CD4-positive, CD25-positive, alpha-beta regulatory T cell (primary cell): Measurements from ENCODE around the gene CEP19. TPM values are rescaled to one million over a fixed set of nuclear protein-coding genes. Genes with fewer than 3 reads are reported as not detected.
"Not testable (repeated sequence)": the region's sequence is repeated elsewhere in the genome, so short reads cannot be mapped to it uniquely, and the experiment has no call there.

Experiments used
- ATAC-seq, 2 donors: fragments of 150-1000 bp; cut with Tn5 transposase; one replicate each; pipeline ENCODE4 v1.10.0; 2021; ENCODE audit warnings: low read depth in 2 of 2, moderate number of reproducible peaks in 2 of 2, moderate library complexity in 1 of 2
- DNase-seq, 3 donors: peaks; one replicate each; pipeline versions ENCODE4 v3.0.0 to v3.0.0-alpha.2; 2012 to 2022; ENCODE audit warnings: mixed read lengths in 1 of 3
- H3K27ac ChIP-seq: one replicate; pipeline ENCODE4 v1.7.0; 2013; ENCODE audit warnings: mild to moderate bottlenecking, low read length; ENCODE audit not compliant: insufficient read depth, poor library complexity, severe bottlenecking
- H3K27me3 ChIP-seq: one replicate; pipeline ENCODE4 v1.7.0; 2013; ENCODE audit warnings: low read length; ENCODE audit not compliant: control insufficient read depth, insufficient read depth
- H3K36me3 ChIP-seq: one replicate; pipeline ENCODE4 v1.7.0; 2013; ENCODE audit warnings: mild to moderate bottlenecking, low read length, moderate library complexity; ENCODE audit not compliant: control insufficient read depth, insufficient read depth
- H3K4me1 ChIP-seq: 2 replicates; pipeline ENCODE4 v1.7.0; 2013; ENCODE audit warnings: mild to moderate bottlenecking, low read length; ENCODE audit not compliant: insufficient read depth, control insufficient read depth, poor library complexity, severe bottlenecking
- H3K4me3 ChIP-seq: one replicate; pipeline ENCODE4 v1.7.0; 2013; ENCODE audit warnings: low read depth, mild to moderate bottlenecking, low read length, moderate library complexity
- H3K9me3 ChIP-seq, 2 experiments: 1 replicate in 1 of 2; 2 replicates in 1 of 2; pipeline ENCODE4 v1.7.0; 2013; ENCODE audit warnings: low read length in 2 of 2, mild to moderate bottlenecking in 1 of 2, moderate library complexity in 1 of 2; ENCODE audit not compliant: control insufficient read depth in 2 of 2
- H3K27ac Mint-ChIP-seq, 3 donors: one replicate each; pipeline ENCODE4 v1.8.0; 2020 to 2022; ENCODE audit warnings: mild to moderate bottlenecking in 3 of 3, mixed read lengths in 3 of 3, moderate library complexity in 2 of 3
- H3K27me3 Mint-ChIP-seq: one replicate; pipeline ENCODE4 v1.8.0; 2022; ENCODE audit warnings: mild to moderate bottlenecking, mixed read lengths
- H3K36me3 Mint-ChIP-seq: one replicate; pipeline ENCODE4 v1.8.0; 2020; ENCODE audit warnings: mixed read lengths
- H3K4me1 Mint-ChIP-seq, 4 donors: one replicate each; pipeline ENCODE4 v1.8.0; 2020 to 2022; ENCODE audit warnings: mixed read lengths in 4 of 4, mild to moderate bottlenecking in 1 of 4
- H3K4me3 Mint-ChIP-seq, 4 donors: one replicate each; pipeline ENCODE4 v1.8.0; 2020 to 2022; ENCODE audit warnings: mild to moderate bottlenecking in 4 of 4, mixed read lengths in 4 of 4, moderate library complexity in 3 of 4
- H3K9me3 Mint-ChIP-seq, 7 donors: one replicate each; pipeline ENCODE4 v1.8.0; 2020 to 2022; ENCODE audit warnings: mixed read lengths in 7 of 7, mild to moderate bottlenecking in 3 of 7, moderate library complexity in 2 of 7
- polyA plus RNA-seq, 4 donors: library from polyadenylated mRNA; unstranded; fragments of 300-500 nt; fragmentation: Illumina TruSeq; gene quantifications; one replicate each; pipeline ENCODE4 v1.2.3, GENCODE V29; 2021
- total RNA-seq: library from RNA; stranded (reverse); gene quantifications from one replicate; pipeline ENCODE4 v1.2.3, GENCODE V29; 2022

CEP19 gene
- total and polyA plus RNA-seq, 5 donors from 2014 or later: 1.9 to 6.2 (median 5.2) TPM

DNA sequence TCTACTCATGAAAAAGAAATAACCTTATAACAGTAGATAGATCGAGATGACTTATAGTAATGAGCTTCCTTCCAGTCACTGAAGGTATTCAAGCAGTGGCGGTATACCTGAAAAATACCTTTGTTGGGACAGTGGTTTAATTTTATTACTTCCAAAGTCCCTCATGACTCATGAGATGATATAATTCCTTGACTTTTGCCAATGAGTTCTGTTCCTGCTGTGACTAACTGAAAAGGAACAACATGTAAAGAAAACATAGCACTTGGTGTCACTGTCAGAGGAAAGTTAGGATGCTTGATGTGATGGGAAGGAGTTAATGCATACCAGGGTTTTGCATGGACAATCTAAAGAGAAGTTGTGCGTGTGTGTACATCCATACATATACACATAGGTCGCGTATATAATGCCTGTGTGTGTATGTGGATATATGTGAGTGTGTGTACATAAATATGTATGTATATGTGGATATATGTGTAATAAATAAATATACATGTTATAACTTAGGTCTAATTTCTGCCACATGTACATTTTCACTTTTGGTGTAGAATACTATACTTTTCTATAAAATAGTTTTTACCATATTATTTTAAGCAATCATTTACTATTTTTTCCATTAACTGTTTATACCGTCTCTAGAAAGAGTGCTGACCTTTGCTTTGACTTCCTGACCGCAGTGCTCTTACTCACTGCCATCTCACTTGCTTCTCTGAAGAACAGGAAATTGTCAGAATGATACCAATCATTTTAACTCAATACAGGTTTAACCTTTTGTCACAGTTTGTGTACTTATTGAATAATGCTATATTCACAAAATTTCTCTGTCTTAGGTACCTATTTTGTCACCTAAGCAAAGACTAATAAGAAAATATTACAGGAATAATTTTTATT is 15.0 kb upstream of the CEP19 start:
- Histone ChIP-seq H3K9me3 (no peaks in the 10 kb centered on the region), H3K4me3 (peak overlapping the region; percentile 54), H3K36me3 (no peaks in the 10 kb centered on the region), H3K4me1 (peaks cover 13% of the 10 kb centered on the region), H3K27me3 (no peaks in the 10 kb centered on the region), H3K27ac (peak overlapping the region; percentile 38)
- H3K36me3 Mint-ChIP-seq: peaks cover 7% of the 10 kb centered on the region
- DNase-seq (peak in 1 of 3 donors; percentile 79), ATAC-seq (peak; percentile 96 to 100)
- H3K9me3 Mint-ChIP-seq: no peaks in the 10 kb centered on the region
- no peak overlapping the region for H3K4me3 Mint-ChIP-seq
- peak overlapping the region; percentile 8 to 84 (median 61) for H3K27ac Mint-ChIP-seq
- peaks cover 12 to 46% (median 27%) of the 10 kb centered on the region in 4 donors for H3K4me1 Mint-ChIP-seq
- no peaks in the 10 kb centered on the region for H3K27me3 Mint-ChIP-seq

GRCh38 chr3:196721097-196721496 is 9.0 kb upstream of the CEP19 start:
- H3K36me3 Mint-ChIP-seq: peaks cover 18% of the 10 kb centered on the region
- Histone ChIP-seq H3K36me3 (peaks cover 5% of the 10 kb centered on the region), H3K27me3 (no peaks in the 10 kb centered on the region), H3K4me1 (no peaks in the 10 kb centered on the region), H3K4me3 (no peak overlapping the region), H3K27ac (no peak overlapping the region), H3K9me3 (no peaks in the 10 kb centered on the region)
- no peaks in the 10 kb centered on the region for H3K27me3 Mint-ChIP-seq
- no peak for DNase-seq
- no peaks in the 10 kb centered on the region for H3K9me3 Mint-ChIP-seq
- H3K4me3 Mint-ChIP-seq: no peak overlapping the region
- H3K4me1 Mint-ChIP-seq: peaks cover 9 to 29% (median 15%) of the 10 kb centered on the region in 4 donors
- ATAC-seq: no peak
- no peak overlapping the region for H3K27ac Mint-ChIP-seq

GRCh38 chr3:196717162-196717561 is 5.1 kb upstream of the CEP19 start:
- not testable (repeated sequence) for H3K9me3 ChIP-seq, H3K27me3 ChIP-seq, H3K27me3 Mint-ChIP-seq, DNase-seq, H3K4me3 ChIP-seq, ATAC-seq, H3K27ac Mint-ChIP-seq, H3K36me3 ChIP-seq, H3K4me1 ChIP-seq, H3K9me3 Mint-ChIP-seq, H3K27ac ChIP-seq, H3K4me3 Mint-ChIP-seq
- Mint-ChIP-seq H3K4me1 (peaks cover 12 to 26% (median 24%) of the 10 kb centered on the region in 4 donors), H3K36me3 (peaks cover 12% of the 10 kb centered on the region)

DNA sequence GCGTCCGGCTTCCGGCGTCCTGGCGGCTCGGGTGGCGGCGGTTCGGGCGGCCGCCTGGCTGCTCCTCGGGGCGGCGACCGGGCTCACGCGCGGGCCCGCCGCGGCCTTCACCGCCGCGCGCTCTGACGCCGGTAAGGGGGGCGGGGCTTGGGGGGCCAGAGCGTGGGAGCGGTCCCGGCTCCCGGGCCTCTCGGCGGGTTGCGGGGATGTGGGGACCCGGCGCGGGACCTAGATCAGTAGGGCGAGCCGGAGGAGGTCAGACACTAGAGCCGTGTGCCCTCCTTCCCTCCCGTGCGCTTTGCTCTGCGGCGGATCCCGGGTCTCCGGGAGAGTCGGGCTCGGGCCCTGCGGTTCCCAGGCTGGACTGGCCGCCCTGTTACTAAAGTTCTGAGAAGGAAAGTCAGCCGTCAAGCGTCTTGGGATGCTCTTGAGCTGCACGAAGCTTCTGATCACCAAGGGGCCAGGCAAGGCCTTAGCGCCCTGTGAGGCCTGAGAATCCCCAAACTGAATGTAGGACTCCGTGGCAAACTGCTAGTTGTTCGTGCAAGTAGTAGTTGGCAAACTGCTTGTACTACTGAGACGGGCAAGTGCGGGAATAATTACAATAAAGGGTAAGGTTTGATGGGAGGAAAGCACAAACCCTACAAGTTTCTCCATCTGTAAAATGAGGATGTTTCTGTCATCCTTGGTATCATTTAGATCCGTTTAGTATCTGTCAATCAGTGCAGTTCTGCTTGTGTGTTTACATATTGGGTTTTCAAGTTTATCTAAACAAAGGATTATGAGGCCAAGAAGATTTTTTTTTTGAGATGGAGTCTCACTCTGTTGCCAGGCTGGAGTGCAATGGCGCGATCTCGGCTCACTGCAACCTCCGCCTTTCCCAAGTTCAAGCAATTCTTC is 714 bp upstream of the CEP19 start:
- ATAC-seq: peak; percentile 56 to 57
- Histone ChIP-seq H3K4me3 (peak overlapping the region; percentile 85), H3K9me3 (no peaks in the 10 kb centered on the region), H3K4me1 (peaks cover 13% of the 10 kb centered on the region), H3K27me3 (no peaks in the 10 kb centered on the region), H3K27ac (peak overlapping the region; percentile 99), H3K36me3 (no peaks in the 10 kb centered on the region)
- DNase-seq: peak in 2 of 3 donors; percentile 55 to 71
- Mint-ChIP-seq H3K27ac (peak overlapping the region; percentile 54 to 90 (median 85)), H3K4me3 (peak overlapping the region; percentile 84 to 90 (median 88)), H3K27me3 (no peaks in the 10 kb centered on the region), H3K36me3 (no peaks in the 10 kb centered on the region), H3K4me1 (peaks cover 16 to 43% (median 25%) of the 10 kb centered on the region in 4 donors), H3K9me3 (no peaks in the 10 kb centered on the region)

DNA sequence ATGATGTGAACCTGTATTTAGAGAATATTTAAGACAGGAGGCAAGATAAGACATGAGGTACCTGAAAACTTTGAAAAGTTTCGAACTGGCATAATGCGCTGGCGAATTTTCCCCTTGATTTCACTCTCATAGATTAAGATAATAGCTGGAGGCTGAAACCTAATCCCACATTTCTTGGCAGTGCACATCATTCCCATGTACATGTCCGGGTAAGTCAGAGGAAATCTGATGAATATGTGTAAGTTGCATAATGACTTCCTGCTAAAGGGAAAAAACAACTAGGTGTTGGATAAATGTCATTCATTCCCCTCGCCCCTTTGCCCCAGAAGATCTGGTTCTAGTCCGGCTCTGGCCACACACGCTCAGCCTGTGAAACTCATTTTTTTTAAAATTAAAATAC is 3.6 kb downstream of the CEP19 start:
- DNase-seq (no peak), ATAC-seq (no peak)
- Histone ChIP-seq H3K9me3 (no peaks in the 10 kb centered on the region), H3K27me3 (no peaks in the 10 kb centered on the region), H3K36me3 (peaks cover 3% of the 10 kb centered on the region), H3K27ac (no peak overlapping the region), H3K4me3 (no peak overlapping the region), H3K4me1 (peaks cover 13% of the 10 kb centered on the region)
- Mint-ChIP-seq H3K36me3 (peaks cover 4% of the 10 kb centered on the region), H3K27me3 (no peaks in the 10 kb centered on the region), H3K4me1 (peaks cover 9 to 27% (median 17%) of the 10 kb centered on the region in 4 donors), H3K9me3 (no peaks in the 10 kb centered on the region), H3K27ac (no peak overlapping the region), H3K4me3 (peak overlapping the region in 1 of 4 donors; percentile 52)

GRCh38 chr3:196707566-196707965 is 4.5 kb downstream of the CEP19 start:
- H3K4me3 ChIP-seq: no peak overlapping the region
- Mint-ChIP-seq H3K27ac (no peak overlapping the region), H3K4me1 (peaks cover 5 to 19% (median 11%) of the 10 kb centered on the region in 4 donors), H3K36me3 (peaks cover 4% of the 10 kb centered on the region), H3K9me3 (no peaks in the 10 kb centered on the region), H3K27me3 (no peaks in the 10 kb centered on the region), H3K4me3 (peak overlapping the region in 1 of 4 donors; percentile 52)
- DNase-seq (no peak), ATAC-seq (no peak)
- H3K9me3 ChIP-seq: no peaks in the 10 kb centered on the region
- H3K36me3 ChIP-seq: peaks cover 3% of the 10 kb centered on the region
- peaks cover 13% of the 10 kb centered on the region for H3K4me1 ChIP-seq
- H3K27me3 ChIP-seq: no peaks in the 10 kb centered on the region
- no peak overlapping the region for H3K27ac ChIP-seq

DNA sequence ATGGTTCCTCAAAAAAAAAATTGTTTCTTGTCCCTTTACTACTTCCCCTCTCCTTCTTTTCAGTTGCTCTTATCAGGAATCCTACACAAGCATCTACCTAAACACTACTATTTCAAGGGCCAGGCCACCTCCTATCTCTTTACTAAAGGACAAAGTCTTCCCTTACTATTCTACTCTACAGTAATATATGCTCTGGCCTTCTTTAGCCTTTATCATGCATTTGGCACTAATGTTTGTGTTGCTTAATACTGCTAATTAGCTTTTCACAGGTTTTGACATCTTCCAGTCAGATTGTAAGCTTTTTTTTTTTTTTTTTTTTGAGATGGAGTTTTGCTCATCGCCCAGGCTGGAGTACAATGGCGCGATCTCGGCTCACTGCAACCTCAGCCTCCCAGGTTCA is 5.3 kb downstream of the CEP19 start:
- H3K27me3 ChIP-seq: no peaks in the 10 kb centered on the region
- Mint-ChIP-seq H3K4me1 (peaks cover 4 to 18% (median 10%) of the 10 kb centered on the region in 4 donors), H3K4me3 (no peak overlapping the region), H3K36me3 (peaks cover 4% of the 10 kb centered on the region), H3K27ac (no peak overlapping the region), H3K9me3 (no peaks in the 10 kb centered on the region), H3K27me3 (no peaks in the 10 kb centered on the region)
- peaks cover 3% of the 10 kb centered on the region for H3K36me3 ChIP-seq
- H3K4me3 ChIP-seq: no peak overlapping the region
- H3K27ac ChIP-seq: no peak overlapping the region
- peaks cover 12% of the 10 kb centered on the region for H3K4me1 ChIP-seq
- no peaks in the 10 kb centered on the region for H3K9me3 ChIP-seq
- DNase-seq: no peak
- no peak for ATAC-seq
